ENCODE measurements around the gene UGT1A8.

UGT1A8 gene

GRCh38 chr2:233819884-233820773, 202.7 kb downstream of the UGT1A8 start:
- no peak for TF ChIP-seq POLR2A (IDR thresholded peaks at IDR 0.05; ENCODE audit: low read length)
- no peak for TF ChIP-seq GATA1 (IDR thresholded peaks at IDR 0.05; ENCODE audit: low read depth, low read length)
- DNase-seq, result no peak

- no peak for DNase-seq
- no peak for TF ChIP-seq POLR2A (IDR thresholded peaks at IDR 0.05; ENCODE audit: low read length)
- no peak for TF ChIP-seq GATA1 (IDR thresholded peaks at IDR 0.05; ENCODE audit: low read depth, low read length)
These were observed 203.3 kb downstream of the UGT1A8 start for GRCh38 chr2:233820774-233821105.

DNA sequence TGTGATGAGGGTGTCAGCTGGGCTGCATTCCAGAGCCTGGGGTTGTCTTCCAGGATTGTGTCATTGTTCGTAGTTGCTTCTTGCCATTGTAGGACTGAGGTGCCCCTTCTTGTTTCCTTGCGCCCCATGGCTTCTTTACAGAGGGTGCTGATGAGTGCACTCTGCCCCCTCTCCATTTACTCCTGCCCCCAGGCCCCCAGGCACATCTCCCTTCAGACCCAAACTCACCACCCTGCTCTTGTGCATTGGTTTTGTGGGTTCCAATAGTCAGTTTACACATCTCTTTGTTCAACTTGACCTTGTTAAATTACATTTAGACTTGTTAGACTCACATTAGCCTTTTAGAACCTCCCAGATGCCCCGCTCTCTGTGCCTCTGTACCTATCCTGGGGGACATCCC, 203.8 kb downstream of the UGT1A8 start:
- DNase-seq, result no peak
- no peak for TF ChIP-seq GATA1 (IDR thresholded peaks at IDR 0.05; ENCODE audit: low read depth, low read length)
- TF ChIP-seq POLR2A (IDR thresholded peaks at IDR 0.05; ENCODE audit: low read length), result no peak

DNA sequence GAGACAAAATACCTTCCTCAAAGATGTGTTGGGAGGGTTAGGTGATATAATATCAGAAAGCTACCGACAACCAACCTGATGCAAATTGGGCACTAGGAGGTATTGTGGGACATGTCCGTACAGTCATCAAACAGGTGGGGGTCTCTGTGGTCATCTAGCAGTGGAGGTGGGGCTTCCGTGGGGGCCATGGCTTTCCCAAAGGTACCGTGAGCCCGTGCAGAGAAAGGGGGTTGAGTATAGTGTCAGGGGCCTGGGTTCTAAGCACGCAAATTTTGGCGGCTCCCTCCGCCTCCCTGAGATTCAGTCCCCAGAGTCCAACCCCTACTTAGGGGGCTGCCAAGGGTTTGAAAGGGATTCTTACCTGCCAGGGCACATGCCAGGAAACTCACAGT, 204.3 kb downstream of the UGT1A8 start:
- TF ChIP-seq POLR2A (IDR thresholded peaks at IDR 0.05; ENCODE audit: low read length) (no peak), GATA1 (IDR thresholded peaks at IDR 0.05; ENCODE audit: low read depth, low read length) (no peak)
- no peak for DNase-seq

GRCh38 chr2:233822101-233822771, 204.8 kb downstream of the UGT1A8 start:
- no peak for DNase-seq
- TF ChIP-seq POLR2A (IDR thresholded peaks at IDR 0.05; ENCODE audit: low read length) (no peak), GATA1 (IDR thresholded peaks at IDR 0.05; ENCODE audit: low read depth, low read length) (no peak)

All from erythroblast (primary cell).